HUES48 (cell line): Measurements from ENCODE around the gene KHNYN.
A peak's percentile ranks its signal among the peaks of the same experiment; 100 is the strongest.
"Not testable (repeated sequence)": the region's sequence is repeated elsewhere in the genome, so short reads cannot be mapped to it uniquely, and the experiment has no call there.

Source experiments
- H3K27ac ChIP-seq: one replicate; pipeline ENCODE4 v1.7.0; 2013; ENCODE audit warnings: low read depth, low read length, inconsistent platforms
- H3K27me3 ChIP-seq: 2 replicates; pipeline ENCODE4 v1.6.1; 2013; ENCODE audit warnings: mild to moderate bottlenecking, low read length; ENCODE audit not compliant: control insufficient read depth, insufficient read depth
- H3K36me3 ChIP-seq: 2 replicates; pipeline ENCODE4 v1.6.1; 2013; ENCODE audit warnings: low read length; ENCODE audit not compliant: control insufficient read depth, insufficient read depth
- H3K4me1 ChIP-seq: 2 replicates; pipeline ENCODE4 v1.6.1; 2013; ENCODE audit warnings: mild to moderate bottlenecking, low read length; ENCODE audit not compliant: control insufficient read depth, insufficient read depth
- H3K4me3 ChIP-seq: 2 replicates; pipeline ENCODE4 v1.5.1; 2013; ENCODE audit warnings: mild to moderate bottlenecking, low read depth, low read length
- H3K9ac ChIP-seq: 2 replicates; pipeline ENCODE4 v1.6.1; 2013; ENCODE audit warnings: mild to moderate bottlenecking, low read depth, low read length, moderate library complexity
- H3K9me3 ChIP-seq: 2 replicates; pipeline ENCODE4 v1.6.1; 2013; ENCODE audit warnings: low read length; ENCODE audit not compliant: control insufficient read depth, insufficient read depth

The KHNYN gene

GRCh38 chr14:24440606-24441399 is 11.0 kb downstream of the KHNYN start:
- H3K27ac ChIP-seq: no peak overlapping the region
- no peaks in the 10 kb centered on the region for H3K9me3 ChIP-seq
- H3K4me1 ChIP-seq: peaks cover 6% of the 10 kb centered on the region; the same call in 1 of the 2 replicates
- H3K4me3 ChIP-seq: no peak overlapping the region
- no peaks in the 10 kb centered on the region for H3K27me3 ChIP-seq
- no peak overlapping the region for H3K9ac ChIP-seq
- peaks cover 49% of the 10 kb centered on the region for H3K36me3 ChIP-seq

GRCh38 chr14:24441485-24441884 is 11.7 kb downstream of the KHNYN start:
- peak overlapping the region; percentile 99 for H3K27ac ChIP-seq
- H3K9ac ChIP-seq: no peak overlapping the region; the same call in 1 of the 2 replicates
- H3K27me3 ChIP-seq: no peaks in the 10 kb centered on the region
- H3K4me1 ChIP-seq: peaks cover 6% of the 10 kb centered on the region; the same call in 1 of the 2 replicates
- H3K36me3 ChIP-seq: peaks cover 45% of the 10 kb centered on the region
- no peaks in the 10 kb centered on the region for H3K9me3 ChIP-seq
- peak overlapping the region; percentile 79 for H3K4me3 ChIP-seq

GRCh38 chr14:24441904-24442239 is 12.1 kb downstream of the KHNYN start:
- H3K36me3 ChIP-seq: peaks cover 45% of the 10 kb centered on the region
- H3K4me1 ChIP-seq: peaks cover 6% of the 10 kb centered on the region; the same call in 1 of the 2 replicates
- H3K9me3 ChIP-seq: no peaks in the 10 kb centered on the region
- H3K27me3 ChIP-seq: no peaks in the 10 kb centered on the region
- peak overlapping the region; percentile 80 for H3K9ac ChIP-seq
- peak overlapping the region; percentile 99 for H3K27ac ChIP-seq
- H3K4me3 ChIP-seq: peak overlapping the region; percentile 79

GRCh38 chr14:24442240-24443052 is 12.7 kb downstream of the KHNYN start, which contains the start of gene SDR39U1:
SDR39U1 (minus strand) TSS chr14:24442776; CDS start chr14:24442769, 7 bp downstream.
- H3K4me1 ChIP-seq: peaks cover 6% of the 10 kb centered on the region; the same call in 1 of the 2 replicates
- H3K36me3 ChIP-seq: peaks cover 40% of the 10 kb centered on the region

GRCh38 chr14:24443053-24443665 is 13.4 kb downstream of the KHNYN start:
- no peaks in the 10 kb centered on the region for H3K27me3 ChIP-seq
- H3K9ac ChIP-seq: peak overlapping the region; percentile 66
- H3K4me3 ChIP-seq: peak overlapping the region; percentile 79
- H3K4me1 ChIP-seq: peaks cover 6% of the 10 kb centered on the region; the same call in 1 of the 2 replicates
- no peaks in the 10 kb centered on the region for H3K9me3 ChIP-seq
- H3K27ac ChIP-seq: peak overlapping the region; percentile 99
- peaks cover 33% of the 10 kb centered on the region for H3K36me3 ChIP-seq

More at GRCh38 chr14:24442240-24443052, 12.7 kb downstream of the KHNYN start, which contains the start of gene SDR39U1:
- Histone ChIP-seq H3K9ac (peak within 1 kb of the TSS; percentile 92), H3K27ac (peak within 1 kb of the TSS; percentile 99), H3K9me3 (no peaks in the 10 kb centered on the region), H3K4me3 (peak within 1 kb of the TSS; percentile 79), H3K27me3 (no peaks in the 10 kb centered on the region)

- not testable (repeated sequence) for H3K9me3 ChIP-seq, H3K27me3 ChIP-seq, H3K36me3 ChIP-seq
Measured at GRCh38 chr14:24450828-24451227, 21.1 kb downstream of the KHNYN start.

GRCh38 chr14:24456980-24457379 is 27.2 kb downstream of the KHNYN start:
- Histone ChIP-seq H3K9me3 (peaks cover 9% of the 10 kb centered on the region), H3K4me1 (no peaks in the 10 kb centered on the region), H3K9ac (no peak overlapping the region), H3K36me3 (no peaks in the 10 kb centered on the region), H3K27me3 (no peaks in the 10 kb centered on the region), H3K27ac (no peak overlapping the region), H3K4me3 (no peak overlapping the region)

More at GRCh38 chr14:24450828-24451227, 21.1 kb downstream of the KHNYN start:
- not testable (repeated sequence) for H3K9ac ChIP-seq, H3K4me1 ChIP-seq, H3K27ac ChIP-seq, H3K4me3 ChIP-seq

GRCh38 chr14:24458736-24459135 is 29.0 kb downstream of the KHNYN start:
- H3K4me3 ChIP-seq: no peak overlapping the region
- H3K36me3 ChIP-seq: no peaks in the 10 kb centered on the region
- H3K4me1 ChIP-seq: no peaks in the 10 kb centered on the region
- H3K27ac ChIP-seq: no peak overlapping the region
- peaks cover 7% of the 10 kb centered on the region for H3K9me3 ChIP-seq
- H3K9ac ChIP-seq: no peak overlapping the region
- no peaks in the 10 kb centered on the region for H3K27me3 ChIP-seq

- H3K9me3 ChIP-seq: peaks cover under 1% of the 10 kb centered on the region
- no peaks in the 10 kb centered on the region for H3K27me3 ChIP-seq
- H3K9ac ChIP-seq: no peak overlapping the region
- H3K4me3 ChIP-seq: no peak overlapping the region
- no peak overlapping the region for H3K27ac ChIP-seq
- no peaks in the 10 kb centered on the region for H3K36me3 ChIP-seq
- H3K4me1 ChIP-seq: no peaks in the 10 kb centered on the region
Measured at GRCh38 chr14:24459331-24459730, 29.6 kb downstream of the KHNYN start.

- Histone ChIP-seq H3K4me1 (no peaks in the 10 kb centered on the region), H3K9me3 (no peaks in the 10 kb centered on the region), H3K36me3 (no peaks in the 10 kb centered on the region), H3K4me3 (no peak overlapping the region), H3K27ac (no peak overlapping the region), H3K27me3 (no peaks in the 10 kb centered on the region), H3K9ac (no peak overlapping the region)
Measured at GRCh38 chr14:24461336-24461735, 31.6 kb downstream of the KHNYN start.
